HG03469 (cell line): ENCODE results near the gene TRIM9.

Source experiments
- ATAC-seq: cut with Tn5 transposase; IDR thresholded peaks from one replicate; pipeline ENCODE4 v1.9.1; 2021; ENCODE audit warnings: mild to moderate bottlenecking, moderate library complexity, moderate number of reproducible peaks; ENCODE audit not compliant: unreplicated experiment

The TRIM9 gene

DNA sequence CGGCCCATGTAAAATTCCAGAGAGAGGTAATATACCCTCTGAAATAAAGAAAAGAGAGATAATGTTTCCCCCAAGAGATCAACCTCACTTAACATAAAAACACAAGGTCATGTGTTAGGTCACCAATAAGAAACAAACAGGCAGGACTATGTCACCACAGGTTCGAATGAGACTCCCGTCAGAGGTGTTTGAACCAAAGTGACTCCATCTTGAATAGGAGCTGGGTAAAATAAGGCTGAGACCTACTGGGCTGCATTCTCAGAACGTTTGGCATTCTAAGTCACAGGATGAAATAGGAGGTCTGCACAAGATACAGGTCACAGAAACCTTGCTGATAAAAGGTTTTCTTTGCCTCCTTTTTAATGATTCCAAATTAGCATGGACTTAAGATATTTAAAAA is 157.1 kb downstream of the TRIM9 start:
- no peak for ATAC-seq

DNA sequence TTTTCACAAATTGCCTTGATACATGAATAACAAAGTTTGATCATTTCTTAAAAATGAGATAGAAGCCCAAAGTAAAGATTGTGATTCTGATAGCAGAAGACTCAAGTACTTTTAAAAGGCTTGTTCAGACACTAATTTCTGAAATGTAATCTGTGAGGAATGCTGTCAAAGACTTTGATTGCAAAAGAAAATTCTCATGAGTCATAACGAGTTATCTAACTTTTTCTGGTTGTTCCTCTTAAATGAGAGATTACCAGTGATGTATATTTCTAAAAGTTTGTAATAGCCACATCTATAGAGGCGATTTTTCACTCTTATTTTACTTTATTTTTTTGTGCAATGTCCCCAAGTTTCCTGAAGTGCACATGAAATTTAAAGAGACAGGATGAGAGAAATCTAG is 157.6 kb downstream of the TRIM9 start:
- ATAC-seq, result no peak

DNA sequence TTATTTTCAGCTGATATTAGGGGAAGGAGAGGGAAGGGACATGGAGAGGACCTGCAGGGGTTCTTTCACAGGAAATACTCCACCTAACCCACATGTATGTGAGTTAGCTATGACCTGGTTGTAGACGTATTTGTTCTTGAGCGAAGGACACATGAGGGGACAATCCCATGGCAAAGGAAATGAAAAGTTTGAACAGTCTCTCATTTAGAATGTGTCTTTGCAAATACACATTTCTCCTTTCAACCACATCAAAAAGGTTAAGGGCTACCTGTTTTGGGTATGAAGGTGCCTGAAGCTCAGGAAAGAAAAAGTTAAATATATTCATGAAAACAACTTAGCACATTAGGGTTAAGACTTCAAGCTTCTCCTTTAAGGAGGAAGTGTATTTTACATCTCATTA is 158.0 kb downstream of the TRIM9 start:
- ATAC-seq, result no peak

DNA sequence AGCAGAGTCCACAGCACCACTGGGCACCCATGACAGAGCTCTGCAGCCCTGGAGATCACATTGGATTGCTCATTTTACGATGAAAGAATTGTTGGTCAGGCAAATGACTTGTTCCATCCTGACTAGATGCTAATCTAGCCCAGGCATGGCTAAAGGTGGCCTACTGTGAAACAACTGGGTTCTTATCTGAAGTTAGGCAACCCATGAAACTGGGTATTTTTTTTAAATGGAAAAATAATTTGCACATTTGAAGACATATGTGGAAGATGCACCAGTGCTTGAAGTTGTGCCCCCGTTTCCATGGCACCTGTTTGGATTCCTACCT is 158.9 kb downstream of the TRIM9 start:
- no peak for ATAC-seq

DNA sequence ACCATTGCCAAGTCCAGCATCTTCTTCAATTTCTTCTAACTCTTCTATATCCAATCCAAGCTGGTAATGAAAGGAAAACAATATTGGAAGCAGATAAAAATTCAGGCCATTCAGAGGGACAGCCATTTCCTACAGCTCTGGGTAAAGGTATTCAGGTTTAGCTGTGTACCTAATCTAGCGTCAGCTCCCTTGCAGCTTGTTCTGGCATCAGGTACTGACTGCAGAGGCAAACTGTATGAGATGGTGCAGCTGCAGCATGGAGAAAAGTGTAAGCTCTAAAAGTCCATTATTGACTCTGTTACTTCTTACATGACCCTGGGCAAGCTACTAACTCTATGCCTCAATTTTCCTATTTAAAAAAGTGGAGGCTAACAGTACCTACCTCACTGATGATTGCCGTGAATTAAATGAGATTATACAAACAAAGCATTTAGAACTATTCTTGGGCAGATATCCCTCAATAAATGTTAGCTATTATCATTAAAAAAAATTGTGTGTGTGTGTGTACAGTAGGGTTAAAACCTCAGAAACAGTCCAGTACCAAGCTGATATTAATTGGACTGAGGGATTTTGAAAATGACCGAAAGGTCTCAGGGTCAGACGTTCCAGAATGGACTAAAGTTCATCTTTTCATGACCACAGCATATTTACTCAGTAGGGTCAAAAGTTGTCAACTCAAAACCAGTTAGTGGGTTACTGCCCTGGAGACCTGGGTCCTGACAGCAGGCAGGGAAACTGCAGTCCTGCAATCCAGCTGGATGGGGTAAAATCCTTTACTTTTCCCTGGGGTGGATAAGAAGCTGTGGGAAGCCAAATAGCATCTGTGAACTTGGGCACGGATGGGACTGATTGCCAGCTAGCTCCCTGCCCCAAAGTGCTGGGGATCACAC is 159.5 kb downstream of the TRIM9 start:
- no peak for ATAC-seq

DNA sequence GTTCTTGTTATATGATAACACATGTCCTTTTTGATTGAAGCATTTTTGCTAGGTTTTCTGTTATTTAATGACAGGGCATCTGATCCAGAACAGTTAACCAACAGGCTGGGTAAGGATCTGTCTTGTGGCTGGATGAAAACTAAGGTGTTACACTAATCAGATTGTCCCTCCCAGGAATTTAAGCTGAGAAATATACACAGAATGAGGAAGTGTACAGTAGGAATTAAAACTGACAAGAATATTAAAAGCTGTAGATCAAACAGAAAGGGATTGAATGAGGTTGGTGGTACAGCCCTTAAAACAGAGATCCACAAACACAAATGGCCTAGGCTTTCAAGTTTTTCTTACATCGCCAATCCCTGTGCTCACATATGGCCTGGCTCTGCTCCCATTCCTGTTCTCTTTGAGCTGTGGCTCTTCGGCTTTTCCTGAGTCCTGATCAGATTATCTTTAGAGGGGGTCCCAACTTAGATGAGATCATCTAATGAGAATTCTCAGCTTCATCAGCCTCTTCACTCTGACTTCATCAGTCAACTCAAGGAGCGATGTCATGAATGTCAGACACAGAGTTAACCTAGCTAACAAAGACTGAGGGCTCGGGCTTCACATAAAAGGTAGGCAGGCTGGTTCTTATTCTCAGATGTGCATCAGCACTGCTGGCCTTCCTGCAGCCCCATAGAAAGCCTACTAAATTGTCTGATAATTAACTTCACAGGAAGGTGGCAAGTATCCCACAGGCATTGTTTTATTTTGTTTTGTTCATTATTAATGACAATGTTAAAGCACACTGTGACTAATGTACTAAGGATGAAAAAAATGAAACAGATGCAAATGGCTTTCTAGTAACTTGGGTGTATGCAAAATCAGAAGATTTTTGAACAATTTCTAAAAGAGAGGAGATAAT is 162.1 kb downstream of the TRIM9 start:
- no peak for ATAC-seq

DNA sequence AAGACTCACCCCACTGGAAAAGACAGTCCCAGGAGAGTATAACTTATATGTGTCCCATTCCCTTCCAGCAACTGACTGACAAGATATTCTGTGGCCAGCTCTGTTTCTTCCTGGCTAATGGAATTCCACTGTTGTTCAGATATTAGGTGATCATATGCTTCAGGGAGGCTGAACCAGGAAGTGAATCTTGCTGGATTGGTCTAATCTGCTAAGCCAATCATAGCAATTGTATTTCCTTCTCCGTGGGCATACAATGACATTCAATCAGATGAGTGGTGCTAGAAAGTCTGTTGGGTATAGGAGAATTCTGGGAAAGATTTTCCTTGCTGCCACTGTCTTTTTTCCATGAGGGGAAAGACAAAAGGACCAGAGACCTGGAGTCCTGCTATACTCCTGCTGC is 162.7 kb downstream of the TRIM9 start:
- no peak for ATAC-seq

DNA sequence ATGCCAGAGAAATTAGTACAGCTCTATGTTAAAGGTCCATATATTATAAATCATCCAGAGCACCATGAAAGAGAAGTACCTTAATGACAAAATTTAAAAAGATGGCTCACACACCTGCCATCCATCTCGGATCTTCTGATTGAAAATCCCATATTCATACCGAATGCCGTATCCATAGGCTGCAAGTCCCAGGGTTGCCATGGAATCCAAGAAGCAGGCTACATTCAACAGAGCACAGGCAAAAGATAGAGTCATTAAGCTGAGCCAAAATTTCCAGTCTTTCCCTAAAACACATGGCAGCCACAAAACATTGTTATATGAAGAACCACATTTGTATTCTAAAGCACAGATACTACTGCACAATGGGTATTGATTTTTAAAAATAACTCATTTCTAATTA is 163.3 kb downstream of the TRIM9 start:
- no peak for ATAC-seq

DNA sequence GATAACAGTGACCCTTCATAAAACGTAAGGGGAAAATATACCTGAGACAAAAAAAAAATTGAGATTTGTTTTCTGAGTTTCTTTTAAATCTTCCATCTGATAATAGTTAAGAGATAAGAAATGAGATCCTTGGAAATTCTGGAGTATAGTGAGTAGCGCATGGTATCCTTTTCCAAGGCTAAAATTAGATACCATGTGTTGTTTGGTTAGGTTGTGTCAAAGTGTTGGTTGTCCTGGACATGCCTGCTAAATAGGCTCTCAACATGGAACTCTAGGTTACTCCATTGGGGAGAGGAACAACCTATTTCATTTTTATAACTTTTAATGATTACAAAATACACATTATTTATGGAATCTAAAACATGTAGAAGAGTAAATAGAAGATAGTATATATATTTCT is 165.4 kb downstream of the TRIM9 start:
- no peak for ATAC-seq

DNA sequence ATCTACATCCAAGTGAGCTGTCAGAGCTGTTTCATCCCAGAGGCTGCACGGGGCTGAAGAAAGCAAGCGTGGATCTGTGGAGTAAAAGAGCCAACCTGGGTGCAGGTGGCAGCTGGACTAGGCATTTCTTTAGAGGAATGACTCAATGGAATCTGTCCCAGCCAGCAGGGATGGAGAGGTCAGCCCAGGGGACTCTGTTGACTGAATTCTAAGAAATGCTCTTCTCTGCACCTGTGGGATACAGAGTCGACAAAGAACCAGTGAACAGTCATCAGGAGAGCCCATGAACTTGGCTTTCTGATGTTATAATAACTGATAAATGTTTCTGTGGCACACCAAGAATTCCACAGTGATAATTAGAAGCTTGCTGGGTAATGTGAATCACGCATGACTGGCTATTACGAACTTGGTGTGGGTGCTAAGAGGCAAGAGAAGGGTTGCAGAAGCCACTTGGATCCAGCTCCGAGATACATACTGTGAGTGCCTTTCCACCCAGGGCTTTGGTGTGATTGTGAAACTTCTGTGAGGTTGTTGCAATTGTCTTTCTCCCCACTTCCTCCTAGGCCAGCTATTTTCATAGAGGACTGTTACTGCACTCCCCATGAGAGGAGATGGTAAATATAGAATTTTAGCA is 166.8 kb downstream of the TRIM9 start:
- ATAC-seq, result peak; percentile 54

DNA sequence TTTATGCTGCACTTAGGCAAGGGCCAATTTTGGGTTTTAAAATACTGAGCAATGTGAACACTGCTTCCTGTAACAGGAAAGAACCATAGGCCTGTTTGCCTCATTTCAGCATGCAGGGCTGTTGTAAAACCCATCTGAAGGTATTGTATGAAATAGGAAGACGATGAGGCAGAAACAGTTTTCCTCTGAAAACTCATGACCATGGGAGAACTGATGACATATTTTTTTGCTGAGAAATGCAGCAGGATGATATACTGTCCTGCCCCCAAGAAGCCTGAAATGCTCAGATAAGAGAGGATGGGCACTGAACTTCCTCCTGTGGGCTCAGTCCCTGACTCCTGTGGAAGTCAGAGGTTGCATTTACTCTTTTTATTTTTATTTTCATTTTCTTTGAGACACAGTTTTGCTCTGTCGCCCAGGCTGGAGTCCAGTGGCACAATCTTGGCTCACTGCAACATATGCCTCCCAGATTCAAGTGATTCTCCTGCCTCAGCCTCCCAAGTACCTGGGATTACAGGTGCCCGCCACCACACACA is 168.0 kb downstream of the TRIM9 start:
- no peak for ATAC-seq
